ENCODE data around the gene SLC46A3.
"Not testable (repeated sequence)": the region's sequence is repeated elsewhere in the genome, so short reads cannot be mapped to it uniquely, and the experiment has no call there.

SLC46A3 gene

DNA sequence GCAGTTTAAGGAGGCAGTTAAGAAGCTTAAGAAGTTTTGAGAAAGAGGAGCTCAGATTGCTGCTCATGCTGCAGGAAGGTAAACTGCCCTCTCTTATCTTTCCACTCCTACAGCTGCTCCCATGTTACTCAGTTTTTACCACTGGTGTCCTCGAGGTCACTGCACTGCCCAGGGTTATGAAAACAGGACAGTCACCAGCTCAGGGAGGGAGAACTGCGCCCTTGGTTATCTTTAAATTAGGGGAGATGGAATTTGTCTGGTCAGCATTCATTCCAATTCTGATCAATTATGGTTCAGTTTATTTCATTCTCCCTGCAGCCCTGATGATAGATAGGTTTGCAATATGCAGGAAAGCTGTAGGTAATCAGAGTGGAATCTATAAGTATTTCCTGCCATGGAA is 10.8 kb upstream of the SLC46A3 start:
- DNase-seq, result no peak

GRCh38 chr13:28728642-28729041 is 9.9 kb upstream of the SLC46A3 start:
- no peak for DNase-seq

DNA sequence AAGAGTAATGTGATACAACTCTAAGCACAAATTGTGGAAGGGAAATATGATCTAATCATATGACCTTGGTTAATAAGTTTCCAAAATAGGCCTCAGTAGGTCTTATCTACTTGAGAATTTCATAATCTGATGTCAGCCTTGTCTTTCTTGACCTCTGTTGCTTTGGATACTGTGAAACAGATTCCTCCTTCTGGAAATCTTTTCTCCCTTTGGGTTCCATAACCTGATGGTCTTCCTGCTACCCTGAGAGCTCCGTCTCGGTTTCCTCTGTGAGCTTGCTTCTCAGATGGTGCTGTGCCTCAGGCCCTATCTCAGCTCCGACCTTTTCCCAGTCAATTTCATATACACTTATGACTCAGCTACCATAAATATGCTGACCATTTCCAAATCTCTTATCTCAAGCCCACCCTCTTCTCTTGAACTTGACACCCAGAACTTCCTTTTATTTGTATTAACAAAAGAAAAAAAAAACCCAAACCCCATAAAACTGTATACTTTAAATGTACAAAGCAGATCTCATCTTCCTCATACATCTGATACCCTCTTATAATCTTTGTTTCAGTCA is 6.4 kb upstream of the SLC46A3 start:
- no peak for DNase-seq

GRCh38 chr13:28723806-28724205 is 5.0 kb upstream of the SLC46A3 start:
- no peak for DNase-seq

DNA sequence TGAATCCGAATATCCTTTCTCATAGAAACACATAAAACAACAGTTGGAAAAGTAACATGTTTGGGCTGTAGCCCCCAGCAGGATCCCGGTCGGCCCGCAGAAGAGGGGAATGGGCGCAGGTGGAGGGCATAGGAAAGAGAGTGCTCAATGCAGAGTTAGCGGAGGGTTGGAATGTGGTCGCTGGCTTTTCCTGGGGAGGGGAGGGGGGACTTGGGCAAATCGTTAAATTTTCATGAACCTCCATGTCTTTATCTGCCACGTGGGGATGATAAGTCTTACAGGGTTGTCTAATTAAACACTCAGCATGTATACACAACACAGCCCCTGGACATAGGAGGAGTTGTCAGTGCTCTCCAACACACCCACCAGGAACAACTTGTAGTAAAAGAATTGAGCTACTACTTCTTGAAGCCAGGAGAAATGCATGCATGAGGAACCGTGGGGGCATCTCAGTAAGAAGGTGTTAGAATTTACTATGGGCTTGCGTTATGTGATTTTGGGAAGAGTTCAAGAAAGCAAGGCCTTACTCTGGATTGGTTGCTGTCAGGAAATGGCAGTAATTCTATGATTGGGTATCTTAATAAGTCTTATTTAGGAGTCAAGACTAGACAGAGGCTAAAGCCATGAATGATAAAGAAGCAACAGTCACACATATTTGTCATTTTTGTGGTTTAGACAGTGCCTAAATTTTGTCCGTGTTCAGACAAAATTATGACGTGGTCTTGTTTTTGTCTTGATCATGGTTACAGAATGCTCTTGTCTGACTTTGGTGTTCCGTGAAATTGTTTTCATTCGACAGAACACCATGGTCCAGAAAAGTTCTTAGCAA is 671 bp upstream of the SLC46A3 start:
- no peak for DNase-seq

- no peak for DNase-seq
Measured at GRCh38 chr13:28718196-28718542, 601 bp downstream of the SLC46A3 start.

- DNase-seq, result no peak
Measured at GRCh38 chr13:28717170-28717569, 1.6 kb downstream of the SLC46A3 start.

GRCh38 chr13:28716511-28716910 is 2.3 kb downstream of the SLC46A3 start:
- no peak for DNase-seq

GRCh38 chr13:28714651-28715050 is 4.1 kb downstream of the SLC46A3 start:
- DNase-seq, result no peak

DNA sequence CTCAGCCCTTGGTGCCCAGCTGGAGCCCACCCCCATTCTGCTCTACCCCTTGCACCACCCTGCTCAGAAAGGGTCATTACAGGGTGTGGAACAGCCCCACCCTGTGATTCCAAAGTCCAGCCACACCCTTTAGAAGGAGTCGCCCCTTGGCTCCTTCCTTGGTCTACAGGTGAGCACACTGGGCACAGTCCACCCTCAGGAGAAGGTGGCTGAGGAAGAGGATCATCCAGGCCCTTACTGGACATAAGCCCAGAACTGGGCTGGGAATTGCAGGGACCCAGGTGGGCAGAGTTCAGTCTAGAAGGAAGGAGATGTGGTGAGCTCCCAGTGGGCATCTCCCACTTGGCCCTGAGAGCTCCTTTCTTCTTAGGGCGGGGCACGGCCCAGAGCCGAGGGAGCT is 8.6 kb downstream of the SLC46A3 start:
- DNase-seq, result no peak

- DNase-seq, result no peak
Measured at GRCh38 chr13:28707629-28708427, 10.9 kb downstream of the SLC46A3 start.

DNA sequence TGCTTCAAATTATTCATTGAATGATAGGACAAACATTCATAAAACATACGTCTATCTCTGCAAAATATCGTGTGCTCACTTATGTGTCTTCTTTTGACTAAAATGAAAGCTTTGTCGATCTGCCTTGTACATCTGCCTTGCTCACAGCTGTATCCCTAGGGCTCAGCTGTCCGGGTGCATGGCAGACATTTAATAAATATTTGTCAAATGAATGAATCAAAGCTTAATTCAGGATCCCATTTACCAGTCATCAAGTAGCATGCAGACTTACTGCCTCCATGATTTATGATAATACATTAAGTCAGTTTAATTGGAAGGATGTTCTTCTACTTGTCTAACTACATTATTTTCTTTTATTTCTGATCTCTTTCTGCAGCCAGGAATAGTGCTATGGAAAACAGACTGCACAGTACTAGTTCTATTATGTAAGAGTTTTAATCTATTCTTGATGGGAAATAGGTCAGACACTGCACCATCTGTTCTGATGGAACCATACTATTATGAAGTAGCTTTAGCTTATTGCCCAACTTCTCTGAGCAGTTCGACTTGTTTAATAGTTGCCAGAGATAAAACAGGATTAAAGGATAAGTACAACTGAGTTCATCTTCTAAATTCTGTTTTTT is 13.2 kb downstream of the SLC46A3 start:
- DNase-seq, result no peak

DNA sequence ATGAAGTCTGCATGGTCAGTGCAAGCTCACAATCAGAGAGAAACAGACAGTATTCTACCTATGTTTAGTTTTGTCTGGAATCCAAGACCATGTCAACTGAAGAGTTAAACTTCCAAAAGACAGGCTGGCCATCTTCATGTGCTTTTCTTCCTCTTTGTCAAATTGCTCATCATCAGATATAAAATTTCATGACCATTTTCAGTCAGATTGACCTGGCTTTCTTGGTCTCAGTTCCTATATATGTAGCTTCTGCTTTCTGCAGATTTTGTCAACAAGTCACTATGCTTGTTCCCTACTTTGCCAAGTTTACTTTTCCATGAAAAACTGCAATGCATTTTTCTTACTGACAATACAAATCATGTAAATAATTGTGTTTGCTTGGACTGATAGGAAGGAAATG is 13.9 kb downstream of the SLC46A3 start:
- DNase-seq, result no peak

DNA sequence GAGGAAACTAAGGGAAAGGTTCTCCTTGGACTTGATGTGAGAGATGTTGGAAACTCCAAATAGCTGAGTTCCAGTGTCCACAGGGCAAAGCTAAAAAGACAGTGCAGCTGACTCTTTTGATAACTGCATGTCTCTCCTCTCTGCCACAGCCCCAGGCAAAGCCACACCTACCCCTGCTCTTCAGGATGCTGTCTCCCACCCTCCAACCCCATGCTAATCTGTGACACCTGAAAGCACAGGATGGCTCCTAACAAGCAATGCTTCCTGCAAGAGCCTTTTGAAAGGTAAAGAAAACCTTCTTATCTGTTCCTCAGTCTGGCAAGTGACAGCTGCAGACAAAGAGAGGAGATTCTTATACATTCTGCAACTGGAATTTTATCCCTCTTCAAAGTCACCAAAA is 14.5 kb downstream of the SLC46A3 start:
- DNase-seq, result no peak

DNA sequence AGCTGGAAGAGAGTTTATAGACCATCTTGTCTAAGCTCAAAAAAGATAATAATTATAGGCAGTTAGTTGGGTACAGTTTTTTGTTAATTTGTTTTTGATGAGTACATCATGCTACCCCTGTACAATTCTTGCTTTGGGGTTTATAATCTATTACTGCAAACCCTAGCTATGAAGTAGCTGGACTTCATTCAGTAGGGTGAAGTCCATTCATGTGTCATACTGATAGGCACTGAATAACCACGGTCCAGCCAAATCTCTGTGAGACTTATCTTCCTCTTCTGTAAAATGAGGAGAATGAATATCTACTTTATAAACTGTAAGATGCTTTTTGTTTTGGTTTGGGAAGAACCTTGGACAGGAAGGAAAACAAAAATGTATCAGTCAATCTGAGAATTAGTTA is 19.5 kb downstream of the SLC46A3 start:
- DNase-seq, result no peak

- no peak for DNase-seq
Measured at GRCh38 chr13:28697441-28697840, 21.3 kb downstream of the SLC46A3 start.

DNA sequence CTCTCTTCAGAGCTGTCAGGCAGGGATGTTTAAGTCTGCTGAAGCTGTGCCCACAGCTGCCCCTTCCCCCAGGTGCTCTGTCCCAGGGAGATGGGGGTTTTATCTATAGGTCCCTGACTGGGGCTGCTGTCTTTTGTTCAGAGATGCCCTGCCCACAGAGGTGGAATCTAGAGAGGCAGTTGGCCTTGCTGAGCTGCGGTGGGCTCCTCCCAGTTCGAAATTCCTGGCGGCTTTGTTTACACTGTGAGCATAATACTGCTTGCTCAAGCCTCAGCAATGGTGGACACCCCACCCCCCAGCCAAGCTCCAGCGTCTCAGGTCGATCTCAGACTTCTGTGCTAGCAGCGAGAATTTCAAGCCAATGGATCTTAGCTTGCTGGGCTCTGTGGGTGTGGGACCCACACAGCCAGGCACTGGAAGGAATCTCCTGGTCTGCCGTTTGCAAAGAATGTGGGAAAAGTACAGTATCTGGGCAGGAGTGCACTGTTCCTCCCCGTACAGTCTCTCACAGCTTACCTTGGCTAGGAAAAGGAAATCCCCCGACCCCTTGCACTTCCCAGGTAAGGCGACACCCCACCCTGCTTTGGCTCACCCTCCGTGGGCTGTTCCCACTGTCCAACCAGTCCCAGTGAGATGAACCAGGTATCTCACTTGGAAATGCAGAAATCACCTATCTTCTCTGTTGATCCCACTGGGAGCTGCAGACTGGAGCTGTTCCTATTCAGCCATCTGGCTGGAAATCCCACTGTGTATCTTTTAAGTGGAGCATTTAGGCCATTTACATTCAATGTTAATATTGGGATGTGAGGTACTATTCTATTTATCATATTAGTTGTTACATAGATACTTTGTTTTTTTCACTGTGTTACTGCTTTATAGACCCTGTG is 24.9 kb downstream of the SLC46A3 start:
- DNase-seq, result not testable (repeated sequence)

DNA sequence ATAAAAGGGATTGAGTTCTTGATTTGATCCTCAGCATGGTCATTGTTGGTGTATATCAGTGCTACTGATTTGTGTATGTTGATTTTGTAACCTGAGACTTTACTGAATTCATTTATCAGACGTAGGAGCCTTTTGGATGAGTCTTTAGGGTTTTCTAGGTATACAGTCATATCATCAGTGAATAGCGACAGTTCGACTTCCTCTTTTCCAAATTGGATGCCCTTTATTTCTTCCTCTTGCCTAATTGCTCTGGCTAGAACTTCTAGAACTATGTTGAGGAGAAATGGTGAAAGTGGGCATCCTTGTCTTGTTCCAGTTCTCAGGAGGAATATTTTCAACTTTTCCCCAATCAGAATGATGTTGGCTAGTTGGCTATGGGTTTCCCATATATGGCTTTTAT is 32.9 kb downstream of the SLC46A3 start:
- DNase-seq, result no peak

GRCh38 chr13:28685114-28685513 is 33.7 kb downstream of the SLC46A3 start:
- no peak for DNase-seq

DNA sequence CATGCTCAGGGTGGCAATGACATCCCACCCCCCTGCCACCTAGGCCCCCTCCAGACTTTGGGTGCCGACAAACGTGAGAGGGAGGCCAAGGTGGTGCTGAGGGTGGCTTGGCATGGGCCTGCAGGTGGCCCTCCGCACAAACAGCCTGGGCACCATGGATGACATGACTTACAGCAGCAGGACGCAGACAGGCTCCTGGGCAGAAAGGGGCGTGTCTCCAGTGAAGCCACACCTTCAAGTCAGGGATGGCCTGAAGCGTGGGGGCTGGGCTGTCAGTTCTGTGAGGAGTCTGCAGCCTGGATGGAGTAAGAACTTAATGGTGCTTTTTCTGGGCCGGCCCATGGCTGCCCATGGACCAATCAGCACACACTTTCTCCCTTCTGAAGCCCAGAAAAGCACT is 34.5 kb downstream of the SLC46A3 start:
- no peak for DNase-seq

- DNase-seq, result not testable (repeated sequence)
Measured at GRCh38 chr13:28683169-28683568, 35.6 kb downstream of the SLC46A3 start.

GRCh38 chr13:28680541-28680940 is 38.2 kb downstream of the SLC46A3 start:
- DNase-seq, result no peak

DNA sequence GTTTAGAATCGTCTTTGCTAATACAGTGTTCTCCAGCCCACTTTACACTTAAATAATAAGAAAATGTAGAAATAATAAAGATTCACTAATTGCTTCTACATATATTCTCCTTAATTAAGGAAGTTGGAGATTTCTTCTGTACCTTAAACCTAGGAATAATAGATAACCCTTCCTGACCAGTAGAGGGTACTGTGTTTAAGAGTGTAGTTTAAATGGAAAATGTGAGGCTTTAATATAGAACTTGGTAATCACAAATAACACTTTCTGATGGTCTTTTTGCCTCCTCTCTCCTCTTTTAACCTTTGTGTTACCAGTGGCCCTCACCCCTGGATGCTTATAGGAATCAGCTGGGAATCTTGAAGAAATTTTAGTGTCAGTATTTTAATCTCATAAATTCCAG is 39.1 kb downstream of the SLC46A3 start:
- DNase-seq, result no peak
